ENCODE results near the gene OGA. TPM values are rescaled to one million over a fixed set of nuclear protein-coding genes. Genes with fewer than 3 reads are reported as not detected.

The OGA gene
- total RNA-seq, 1 experiment from 2014 or later: 47.6 TPM

DNA sequence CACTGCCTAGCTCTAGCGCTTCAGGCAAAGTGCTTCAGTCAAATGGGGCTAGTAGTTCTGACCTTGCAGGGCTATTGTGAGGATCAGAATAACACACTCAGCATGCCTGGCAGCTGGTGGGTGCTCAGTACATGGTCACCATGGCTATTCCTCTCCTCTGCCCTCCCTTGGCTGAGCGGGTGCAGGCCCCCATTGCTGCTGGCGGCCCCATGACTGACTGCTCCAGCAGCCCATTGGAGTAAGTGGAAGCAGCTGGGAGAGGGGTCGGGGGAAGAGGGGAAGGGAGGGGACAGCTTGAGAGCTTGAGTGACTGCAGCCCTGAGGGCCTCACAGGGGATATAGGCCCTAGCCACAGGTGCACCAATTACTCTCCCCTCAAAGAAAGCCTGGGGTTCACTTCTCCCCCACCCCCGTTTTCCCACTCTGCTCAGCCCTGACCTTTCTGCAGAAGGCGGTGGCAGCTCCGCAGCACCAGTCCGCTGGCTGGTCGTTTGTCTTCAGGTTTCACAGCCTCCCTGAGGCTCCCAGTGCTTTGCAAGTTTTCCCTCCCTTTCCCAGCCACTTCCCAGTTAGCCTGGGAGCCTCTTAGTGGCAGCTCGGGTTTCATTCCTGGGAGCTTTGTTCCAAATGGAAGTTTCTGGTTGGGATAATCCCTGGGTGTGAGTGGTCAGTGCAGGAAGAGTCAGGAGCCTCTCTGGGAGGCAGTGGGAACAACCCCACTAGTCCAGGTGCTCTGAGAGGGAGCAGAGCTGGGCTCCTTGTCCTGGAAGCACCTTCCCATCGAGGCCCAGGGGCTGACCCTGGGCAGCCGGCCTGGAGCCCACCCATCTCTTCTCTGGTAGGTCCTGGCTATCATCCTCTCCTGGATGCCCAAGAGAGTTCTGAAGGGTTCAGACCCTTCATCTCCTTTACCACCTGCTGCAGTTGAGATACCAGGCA, 58.7 kb downstream of the OGA start:
- DNase-seq (ENCODE audit: low read depth): no peak

DNA sequence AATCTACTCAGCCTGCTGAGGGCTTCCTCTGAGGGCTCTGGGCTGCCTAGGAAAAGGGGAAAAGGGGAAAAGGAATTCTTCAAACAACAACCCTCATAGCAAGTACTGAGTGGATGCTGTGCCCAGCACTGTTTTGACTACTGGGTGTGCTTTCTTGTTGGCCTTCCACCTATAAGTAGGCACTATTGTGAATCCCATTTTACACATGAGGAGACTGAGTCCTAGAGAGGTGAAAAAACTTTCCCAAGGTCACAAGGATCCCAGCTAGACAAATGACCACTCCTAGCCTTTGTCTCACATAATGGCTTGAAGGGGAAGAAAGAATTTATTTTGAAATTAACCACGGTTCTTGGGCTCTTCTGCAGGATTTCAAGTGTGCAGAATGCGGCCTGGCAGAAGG, 59.4 kb downstream of the OGA start:
- no peak for DNase-seq (ENCODE audit: low read depth)

DNA sequence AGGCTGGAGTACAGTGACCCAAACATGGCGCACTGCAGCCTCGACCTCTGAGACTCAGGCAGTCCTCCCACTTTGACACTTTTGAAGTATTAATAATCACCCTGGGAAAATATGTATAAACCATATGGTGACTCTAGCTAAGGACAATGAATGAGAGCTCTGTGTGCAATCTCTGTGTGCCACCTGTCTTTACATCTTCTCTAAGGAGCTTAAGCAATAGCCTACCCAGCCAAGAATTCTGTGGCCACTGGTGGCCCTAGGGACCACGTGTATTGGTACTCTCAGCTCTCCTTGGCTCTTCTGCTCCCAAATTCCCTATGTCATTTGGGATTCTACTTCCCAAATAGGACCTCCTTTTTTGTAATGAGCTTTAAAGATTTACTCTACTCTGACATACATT, 66.0 kb downstream of the OGA start:
- no peak for DNase-seq (ENCODE audit: low read depth)

DNA sequence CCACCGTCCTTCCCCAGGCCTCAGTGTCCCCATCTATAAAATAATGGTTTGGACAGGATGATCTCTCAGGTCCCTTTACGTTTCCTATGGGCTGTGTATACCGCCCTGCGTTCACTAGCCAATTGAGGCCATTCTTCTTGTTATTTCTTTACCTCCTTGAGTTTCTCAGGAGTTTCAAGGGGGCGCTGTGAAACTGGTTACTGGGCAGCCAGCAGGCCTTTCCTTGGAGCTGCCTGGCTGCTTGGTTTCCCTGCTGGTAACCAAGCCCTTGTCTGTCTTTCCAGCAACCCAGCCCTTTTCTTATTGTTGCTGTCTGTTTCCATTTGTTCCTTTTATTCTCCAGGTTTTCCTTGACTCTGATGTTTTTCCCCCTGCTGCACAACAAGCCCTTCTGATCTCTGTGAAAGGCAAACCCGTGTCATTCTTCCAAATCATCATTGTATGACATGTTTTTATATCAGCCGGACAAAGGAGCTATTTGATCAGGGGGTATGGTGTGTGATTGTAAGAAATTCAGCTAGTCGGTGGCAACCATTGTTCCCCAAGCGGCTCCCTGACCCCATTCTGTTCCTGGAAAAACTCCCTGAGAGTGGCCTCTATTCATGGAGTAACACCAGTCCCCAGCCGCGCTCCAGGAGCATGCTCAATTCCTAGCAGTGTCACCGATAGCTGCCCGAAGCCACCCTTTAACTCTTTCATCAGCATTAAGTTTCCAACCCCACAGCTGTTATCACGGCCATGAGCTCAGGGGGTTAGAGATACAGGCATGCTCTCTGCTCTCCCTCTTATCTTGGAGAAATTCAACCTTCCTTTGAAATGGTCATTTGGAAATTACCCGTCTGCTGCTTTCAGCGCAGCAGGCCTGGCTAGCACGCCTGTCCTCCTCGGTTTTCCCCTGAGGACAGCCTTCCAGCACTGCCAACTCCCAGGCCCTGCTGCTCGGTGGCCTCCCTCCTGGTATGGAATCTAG, 68.9 kb downstream of the OGA start:
- DNase-seq (ENCODE audit: low read depth): no peak

DNA sequence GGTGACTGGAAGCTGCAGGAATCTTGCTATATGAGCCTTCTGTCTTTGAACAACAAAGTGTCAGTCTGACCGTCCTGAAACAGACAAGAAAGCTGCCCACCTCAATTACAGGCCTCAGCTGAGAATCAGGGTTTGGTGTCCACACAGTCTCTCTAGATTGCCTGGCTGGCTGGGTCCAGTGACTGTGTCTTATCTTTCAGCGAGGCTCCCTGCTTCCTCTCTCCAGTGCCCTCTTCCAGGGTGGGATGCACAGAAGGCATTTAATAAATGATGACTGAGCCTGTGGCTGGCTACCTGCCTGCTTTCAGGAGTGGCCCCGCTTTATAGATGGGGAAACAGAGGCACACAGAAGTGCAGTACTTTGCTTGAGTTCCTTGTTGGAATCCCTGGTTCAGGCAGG, 69.7 kb downstream of the OGA start:
- DNase-seq (ENCODE audit: low read depth): no peak

DNA sequence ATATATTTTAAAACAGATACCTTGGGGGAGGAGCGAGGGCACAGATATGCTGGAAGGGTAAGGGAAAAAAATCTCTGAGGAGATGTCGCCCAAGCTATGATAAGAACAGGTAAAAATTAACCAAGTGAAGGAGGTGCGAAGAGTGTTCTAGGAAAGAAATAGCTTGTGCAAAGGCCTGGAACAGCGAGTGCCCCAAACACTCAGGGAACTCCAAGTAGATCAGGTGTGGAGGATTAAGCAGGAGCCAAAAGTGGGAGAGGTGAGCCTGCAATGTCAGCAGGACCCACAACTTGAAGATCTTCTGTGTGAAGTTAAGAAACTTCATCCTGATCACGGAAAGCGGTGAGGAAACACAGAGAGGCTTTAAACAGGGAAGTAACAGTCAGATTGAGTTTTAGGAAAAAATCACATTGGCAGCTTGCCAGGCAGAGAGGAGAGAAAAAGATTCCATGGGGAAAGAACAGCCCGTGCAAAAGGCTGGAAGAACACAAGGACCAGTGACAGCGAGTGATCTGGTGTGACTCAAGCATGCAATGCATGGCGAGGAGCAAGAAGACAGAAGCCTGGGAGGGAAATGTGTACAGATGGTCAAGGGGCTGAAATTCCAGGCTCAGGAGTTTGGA, 73.1 kb downstream of the OGA start:
- no peak for DNase-seq (ENCODE audit: low read depth)

DNA sequence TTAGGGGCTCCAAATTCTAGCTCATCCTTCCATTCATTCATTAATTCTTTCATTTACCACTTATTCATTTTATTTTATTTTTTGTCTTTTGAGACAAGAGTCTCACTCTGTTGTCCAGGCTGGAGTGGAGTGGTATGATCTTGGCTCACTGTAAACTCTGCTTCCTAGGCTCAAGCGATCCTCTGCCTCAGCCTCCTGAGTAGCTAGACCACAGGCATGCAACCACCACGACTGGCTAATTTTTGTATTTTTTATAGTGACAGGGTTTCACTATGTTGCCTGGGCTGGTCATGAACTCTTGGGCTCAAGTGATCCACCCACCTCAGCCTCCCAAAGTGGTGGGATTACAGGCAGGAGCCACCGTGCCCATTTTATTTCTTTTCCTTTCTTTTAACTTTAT, 74.0 kb downstream of the OGA start:
- no peak for DNase-seq (ENCODE audit: low read depth)

DNA sequence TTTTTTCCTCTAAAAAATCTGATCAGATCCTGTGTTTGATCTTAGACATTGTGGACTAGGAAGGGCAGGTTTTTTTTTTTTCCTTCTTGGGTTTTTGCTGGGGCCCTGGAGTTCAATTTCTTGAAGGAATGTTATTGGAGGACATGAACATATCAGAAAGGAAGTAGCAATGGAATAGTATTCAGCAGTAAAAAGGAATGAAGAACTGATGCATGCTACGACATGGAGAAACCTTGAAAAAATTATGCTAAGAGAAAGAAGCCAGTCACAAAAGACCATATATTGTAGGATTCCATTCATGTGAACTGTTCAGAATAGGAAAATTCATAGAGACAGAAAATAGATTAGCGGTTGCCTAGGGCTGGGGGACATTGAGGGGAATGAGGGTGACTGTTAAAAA, 76.3 kb downstream of the OGA start:
- DNase-seq (ENCODE audit: low read depth): no peak

DNA sequence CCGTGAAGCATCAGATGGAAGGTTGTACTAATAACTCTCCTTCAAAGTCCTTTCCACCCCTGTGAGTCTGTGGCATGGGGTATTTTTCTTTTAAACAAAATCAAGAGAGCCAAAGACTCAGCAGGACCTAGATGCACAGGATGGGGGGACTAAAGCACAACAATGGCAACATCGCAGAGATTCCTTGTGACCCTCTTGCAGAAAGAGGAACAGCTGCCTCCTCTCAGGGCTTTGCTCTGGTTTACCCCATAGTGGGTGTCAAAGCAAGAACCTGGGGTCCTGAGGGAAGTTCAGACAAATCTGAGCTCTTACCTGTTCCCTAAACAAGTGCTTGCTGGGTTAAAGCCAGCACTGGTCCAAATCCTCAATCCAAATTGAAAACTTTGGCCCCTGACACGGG, 81.6 kb downstream of the OGA start:
- DNase-seq (ENCODE audit: low read depth): no peak

Other genes starting within 250 kb of the OGA start
- 4.6 and 6.5 TPM in 2 replicates for gene POLL, start 230.2 kb downstream of the OGA start, total RNA-seq (2014; rRNA removed; shearing (Covaris generic))
- 76.1 and 85.7 TPM in 2 replicates for gene DPCD, start 230.1 kb downstream of the OGA start, total RNA-seq (2014; rRNA removed; shearing (Covaris generic))
- 6.1 and 6.5 TPM in 2 replicates for gene FBXW4, start 123.3 kb downstream of the OGA start, total RNA-seq (2014; rRNA removed; shearing (Covaris generic))
- not detected in 2 replicates for gene FGF8, start 42.3 kb downstream of the OGA start, total RNA-seq (2014; rRNA removed; shearing (Covaris generic))
- gene NPM3, start 35.0 kb downstream of the OGA start, total RNA-seq (2014; rRNA removed; shearing (Covaris generic)): 101 and 119 TPM in 2 replicates
- gene KCNIP2, start 25.4 kb upstream of the OGA start, total RNA-seq (2014; rRNA removed; shearing (Covaris generic)): 0.40 TPM in 1 of 2 replicates, not detected in the other
- gene ARMH3, start 237.7 kb upstream of the OGA start, total RNA-seq (2014; rRNA removed; shearing (Covaris generic)): 4.6 and 5.1 TPM in 2 replicates
- gene HPS6, start 246.9 kb upstream of the OGA start, total RNA-seq (2014; rRNA removed; shearing (Covaris generic)): 16.0 and 19.7 TPM in 2 replicates